Activated naive CD4-positive, alpha-beta T cell treated with anti-CD3 and anti-CD28 coated beads, Interleukin-2, amount 50 U/mL, for 24 hours (primary cell): ENCODE measurements around the gene FERMT3.

Experiments used
- H3K27ac Mint-ChIP-seq: one replicate; pipeline ENCODE4 v1.8.0; 2021; ENCODE audit warnings: mild to moderate bottlenecking, mixed read lengths
- H3K27me3 Mint-ChIP-seq: one replicate; pipeline ENCODE4 v1.8.0; 2021; ENCODE audit warnings: mixed read lengths
- H3K36me3 Mint-ChIP-seq: one replicate; pipeline ENCODE4 v1.8.0; 2021; ENCODE audit warnings: mixed read lengths
- H3K4me1 Mint-ChIP-seq: one replicate; pipeline ENCODE4 v1.8.0; 2021; ENCODE audit warnings: mixed read lengths
- H3K4me3 Mint-ChIP-seq: one replicate; pipeline ENCODE4 v1.8.0; 2021; ENCODE audit warnings: mild to moderate bottlenecking, mixed read lengths
- H3K9me3 Mint-ChIP-seq: one replicate; pipeline ENCODE4 v1.8.0; 2021; ENCODE audit warnings: mixed read lengths

Gene FERMT3

GRCh38 chr11:64254326-64254725, 47.8 kb downstream of the FERMT3 start:
- H3K4me3 Mint-ChIP-seq = no peak overlapping the region

GRCh38 chr11:64255135-64256128, 48.9 kb downstream of the FERMT3 start:
- H3K4me1 Mint-ChIP-seq = peaks cover 10% of the 10 kb centered on the region
- H3K9me3 Mint-ChIP-seq = no peaks in the 10 kb centered on the region
- H3K27me3 Mint-ChIP-seq = no peaks in the 10 kb centered on the region
- no peaks in the 10 kb centered on the region for H3K36me3 Mint-ChIP-seq
- no peak overlapping the region for H3K4me3 Mint-ChIP-seq
- H3K27ac Mint-ChIP-seq = no peak overlapping the region

More at GRCh38 chr11:64254326-64254725, 47.8 kb downstream of the FERMT3 start:
- H3K4me1 Mint-ChIP-seq = peaks cover 7% of the 10 kb centered on the region
- no peaks in the 10 kb centered on the region for H3K36me3 Mint-ChIP-seq
- no peak overlapping the region for H3K27ac Mint-ChIP-seq
- no peaks in the 10 kb centered on the region for H3K27me3 Mint-ChIP-seq
- no peaks in the 10 kb centered on the region for H3K9me3 Mint-ChIP-seq

- Mint-ChIP-seq H3K27me3 (no peaks in the 10 kb centered on the region), H3K36me3 (no peaks in the 10 kb centered on the region), H3K9me3 (no peaks in the 10 kb centered on the region), H3K4me1 (peaks cover 10% of the 10 kb centered on the region), H3K4me3 (no peak overlapping the region), H3K27ac (no peak overlapping the region)
These were observed 49.8 kb downstream of the FERMT3 start for GRCh38 chr11:64256300-64256699.

GRCh38 chr11:64258356-64258755, 51.8 kb downstream of the FERMT3 start:
- Mint-ChIP-seq H3K27ac (no peak overlapping the region), H3K27me3 (no peaks in the 10 kb centered on the region), H3K36me3 (no peaks in the 10 kb centered on the region), H3K4me1 (peaks cover 3% of the 10 kb centered on the region), H3K9me3 (no peaks in the 10 kb centered on the region), H3K4me3 (no peak overlapping the region)

GRCh38 chr11:64258946-64259532, 52.5 kb downstream of the FERMT3 start:
- H3K9me3 Mint-ChIP-seq = no peaks in the 10 kb centered on the region
- no peaks in the 10 kb centered on the region for H3K36me3 Mint-ChIP-seq
- no peaks in the 10 kb centered on the region for H3K27me3 Mint-ChIP-seq
- peaks cover 3% of the 10 kb centered on the region for H3K4me1 Mint-ChIP-seq
- no peak overlapping the region for H3K27ac Mint-ChIP-seq
- no peak overlapping the region for H3K4me3 Mint-ChIP-seq

GRCh38 chr11:64259533-64260067, 53.1 kb downstream of the FERMT3 start:
- H3K4me3 Mint-ChIP-seq = no peak overlapping the region
- no peaks in the 10 kb centered on the region for H3K9me3 Mint-ChIP-seq
- H3K27ac Mint-ChIP-seq = no peak overlapping the region
- no peaks in the 10 kb centered on the region for H3K27me3 Mint-ChIP-seq
- peaks cover 3% of the 10 kb centered on the region for H3K4me1 Mint-ChIP-seq
- no peaks in the 10 kb centered on the region for H3K36me3 Mint-ChIP-seq

GRCh38 chr11:64260147-64260708, 53.7 kb downstream of the FERMT3 start:
- Mint-ChIP-seq H3K4me1 (peaks cover 3% of the 10 kb centered on the region), H3K9me3 (no peaks in the 10 kb centered on the region), H3K4me3 (no peak overlapping the region), H3K27me3 (no peaks in the 10 kb centered on the region), H3K36me3 (no peaks in the 10 kb centered on the region), H3K27ac (no peak overlapping the region)

GRCh38 chr11:64261556-64262080, 55.1 kb downstream of the FERMT3 start:
- H3K36me3 Mint-ChIP-seq = no peaks in the 10 kb centered on the region
- H3K9me3 Mint-ChIP-seq = no peaks in the 10 kb centered on the region
- H3K4me3 Mint-ChIP-seq = no peak overlapping the region
- peaks cover 3% of the 10 kb centered on the region for H3K4me1 Mint-ChIP-seq
- H3K27me3 Mint-ChIP-seq = no peaks in the 10 kb centered on the region
- no peak overlapping the region for H3K27ac Mint-ChIP-seq

GRCh38 chr11:64262271-64263002, 55.9 kb downstream of the FERMT3 start:
- H3K36me3 Mint-ChIP-seq = no peaks in the 10 kb centered on the region
- H3K9me3 Mint-ChIP-seq = no peaks in the 10 kb centered on the region
- H3K27ac Mint-ChIP-seq = no peak overlapping the region
- H3K27me3 Mint-ChIP-seq = no peaks in the 10 kb centered on the region
- peaks cover 3% of the 10 kb centered on the region for H3K4me1 Mint-ChIP-seq
- no peak overlapping the region for H3K4me3 Mint-ChIP-seq

- no peak overlapping the region for H3K27ac Mint-ChIP-seq
- peaks cover 8% of the 10 kb centered on the region for H3K4me1 Mint-ChIP-seq
- no peaks in the 10 kb centered on the region for H3K36me3 Mint-ChIP-seq
- no peaks in the 10 kb centered on the region for H3K27me3 Mint-ChIP-seq
- H3K9me3 Mint-ChIP-seq = no peaks in the 10 kb centered on the region
- H3K4me3 Mint-ChIP-seq = no peak overlapping the region
These were observed 56.8 kb downstream of the FERMT3 start for GRCh38 chr11:64263021-64263946.

GRCh38 chr11:64263947-64264317, 57.4 kb downstream of the FERMT3 start:
- Mint-ChIP-seq H3K9me3 (no peaks in the 10 kb centered on the region), H3K27ac (no peak overlapping the region), H3K27me3 (no peaks in the 10 kb centered on the region), H3K4me3 (no peak overlapping the region), H3K36me3 (no peaks in the 10 kb centered on the region), H3K4me1 (peaks cover 13% of the 10 kb centered on the region)

- H3K4me1 Mint-ChIP-seq = peaks cover 16% of the 10 kb centered on the region
- no peaks in the 10 kb centered on the region for H3K36me3 Mint-ChIP-seq
- no peak overlapping the region for H3K27ac Mint-ChIP-seq
- no peak overlapping the region for H3K4me3 Mint-ChIP-seq
- no peaks in the 10 kb centered on the region for H3K9me3 Mint-ChIP-seq
- no peaks in the 10 kb centered on the region for H3K27me3 Mint-ChIP-seq
These were observed 57.9 kb downstream of the FERMT3 start for GRCh38 chr11:64264371-64264852.

- H3K36me3 Mint-ChIP-seq = no peaks in the 10 kb centered on the region
These were observed 58.9 kb downstream of the FERMT3 start for GRCh38 chr11:64265176-64266160.

More at GRCh38 chr11:64265176-64266160, 58.9 kb downstream of the FERMT3 start:
- Mint-ChIP-seq H3K4me3 (no peak overlapping the region), H3K27me3 (no peaks in the 10 kb centered on the region), H3K9me3 (no peaks in the 10 kb centered on the region), H3K27ac (no peak overlapping the region), H3K4me1 (peaks cover 13% of the 10 kb centered on the region)
